Pancreas (tissue), 10 donors: Measurements from ENCODE around the gene TTLL5. TPM values are rescaled to one million over a fixed set of nuclear protein-coding genes. Genes with fewer than 3 reads are reported as not detected.

ENCODE experiments used
- ATAC-seq, 4 donors: fragments of 200-7000 bp; cut with Tn5 transposase; one replicate each; pipeline versions ENCODE4 v1.8.0 to v1.9.1; 2020; ENCODE audit warnings: mild to moderate bottlenecking in 4 of 4, moderate library complexity in 4 of 4
- DNase-seq, 6 donors: peaks; one replicate each; pipeline ENCODE4 v3.0.0-alpha.2; 2020
- FAIRE-seq: peaks from 2 replicates; lab custom pipeline; 2012; peaks lifted over from hg19 to GRCh38; lab: Jason Lieb, UNC
- H3K27ac ChIP-seq, 4 donors: fragments of 200-600 bp; sonication (generic); 1 replicate in 3 of 4; 2 replicates in 1 of 4; pipeline versions ENCODE4 v1.5.0 to v1.8.0; 2020
- H3K27me3 ChIP-seq, 4 donors: fragments of 200-600 bp; one replicate each; pipeline ENCODE4 v1.8.0; 2021
- H3K36me3 ChIP-seq, 3 donors: fragments of 200-600 bp; sonication (generic) in 1 of 3; one replicate each; pipeline versions ENCODE4 v1.5.0 to v1.8.0; 2020 to 2021
- H3K4me1 ChIP-seq, 3 donors: fragments of 200-600 bp; one replicate each; pipeline ENCODE4 v1.8.0; 2021
- H3K4me3 ChIP-seq, 4 donors: fragments of 200-600 bp; sonication (generic) in 2 of 4; one replicate each; pipeline versions ENCODE4 v1.5.0 to v1.8.0; 2020 to 2021
- H3K9me3 ChIP-seq, 4 donors: fragments of 200-600 bp; one replicate each; pipeline ENCODE4 v1.8.0; 2021
- CTCF ChIP-seq, 4 donors: fragments of 200-600 bp; sonication (generic) in 3 of 4; IDR thresholded peaks; one replicate each; pipeline versions ENCODE4 v1.5.0 to v1.8.0; 2021; ENCODE audit warnings: antibody characterized with exemption in 4 of 4
- WGBS, 2 donors: extraction: QIAGEN DNeasy Blood & Tissue Kit; methylation state at CpG; one replicate each; pipeline ENCODE4 v1.1.7; 2013; 5-methylcytosine and 5-hydroxymethylcytosine counted together
- intact Hi-C, 3 donors: fragments of 100-400 bp; cut with DNase I; formaldehyde crosslinking; loops; one replicate each; pipeline versions ENCODE4 v1.11.1 to v1.14.2; 2022
- polyA plus RNA-seq, 2 donors: library from polyadenylated mRNA; stranded (reverse); fragments of 200-250 nt; gene quantifications; one replicate each; pipeline ENCODE4 v1.2.3, GENCODE V29; 2013
- total RNA-seq, 6 donors: library from RNA; stranded (reverse); fragmentation: NEBNext Ultra II Directional in 4 of 6; extraction: Animal tissue kit (Norgen Biotek cat#: 25700) in 4 of 6; gene quantifications; one replicate each; pipeline versions ENCODE4 v1.2.1 to v1.2.4, GENCODE V29; 2021 to 2023
- donor health status: healthy with polysubstance abuse.
- donor health status: DM: no; HTN: no; CAD: no; lungs with moderate emphysema.
- donor health status: DM: no; HTN: no; CAD: no.
- donor health status: control.
- donor health status: control.
- donor health status: Bipolar disorder and iron deficiency.
- donor health status: DM: yes; HTN: yes; CAD: no.
- donor health status: DM: no; HTN: no; CAD: no.
- donor health status: DM: no; HTN: no; CAD: no.
- donor health status: DM: yes; HTN: yes; CAD: no.

Gene TTLL5
- total and polyA plus RNA-seq, 8 donors, result 7.6 to 22.6 (median 12.0) TPM

- TF ChIP-seq CTCF (IDR thresholded peaks at IDR 0.05), result peak in 3 of 4 donors; percentile 13 to 26 (median 22)
- Histone ChIP-seq H3K27me3 (no peaks in the 10 kb centered on the region), H3K4me1 (peaks cover 4 to 27% (median 18%) of the 10 kb centered on the region in 3 donors), H3K27ac (peak overlapping the region in 1 of 4 donors; percentile 12), H3K9me3 (no peaks in the 10 kb centered on the region), H3K36me3 (no peaks in the 10 kb centered on the region), H3K4me3 (peak overlapping the region in 2 of 4 donors; percentile 69 to 80)
- FAIRE-seq, result no peak
- intact Hi-C loops, result loop anchor here in 1 of 3 donors (5.0 kb wide), 1 partner anchor 72 kb away; no protein-coding TSS in a partner anchor
- no peak for ATAC-seq
- DNase-seq, result peak in 5 of 6 donors; percentile 24 to 74 (median 45)
- WGBS, 2 donors, result 54 to 55% methylated on average over 14 of the region's 14 CpGs
Observed at GRCh38 chr14:75979071-75979571, 318.1 kb downstream of the TTLL5 start.

GRCh38 chr14:75979648-75980565 lies 318.9 kb downstream of the TTLL5 start:
- Histone ChIP-seq H3K27me3 (no peaks in the 10 kb centered on the region), H3K4me3 (peak overlapping the region in 3 of 4 donors; percentile 58 to 80 (median 69)), H3K4me1 (peaks cover 10 to 34% (median 25%) of the 10 kb centered on the region in 3 donors), H3K27ac (peak overlapping the region in 3 of 4 donors; percentile 5 to 99 (median 97)), H3K9me3 (no peaks in the 10 kb centered on the region), H3K36me3 (no peaks in the 10 kb centered on the region)
- DNase-seq, result peak in 3 of 6 donors; percentile 27 to 36 (median 30)
- FAIRE-seq, result no peak
- ATAC-seq, result no peak
- intact Hi-C loops, result loop anchor here in 2 of 3 donors (5.0 kb wide), 2 partner anchors 73 to 273 kb away; no protein-coding TSS in a partner anchor
- 46 to 50% methylated on average over 27 of the region's 27 CpGs for WGBS, 2 donors
- no peak for TF ChIP-seq CTCF (IDR thresholded peaks at IDR 0.05)

GRCh38 chr14:75980856-75981255 lies 319.8 kb downstream of the TTLL5 start:
- no peak for FAIRE-seq
- 19 to 28% methylated on average over 8 of the region's 8 CpGs for WGBS, 2 donors
- Histone ChIP-seq H3K27me3 (no peaks in the 10 kb centered on the region), H3K27ac (peak overlapping the region in 3 of 4 donors; percentile 97 to 99 (median 99)), H3K36me3 (no peaks in the 10 kb centered on the region), H3K4me1 (peaks cover 15 to 39% (median 31%) of the 10 kb centered on the region in 3 donors), H3K4me3 (peak overlapping the region in 3 of 4 donors; percentile 58 to 80 (median 69)), H3K9me3 (no peaks in the 10 kb centered on the region)
- TF ChIP-seq CTCF (IDR thresholded peaks at IDR 0.05), result no peak
- DNase-seq, result peak; percentile 41 to 73 (median 56)
- ATAC-seq, result peak; percentile 6 to 14 (median 14)
- intact Hi-C loops, result loop anchor here in 2 of 3 donors (5.0 kb wide), 1 partner anchor 274 kb away; no protein-coding TSS in a partner anchor

- Histone ChIP-seq H3K4me1 (peaks cover 15 to 39% (median 31%) of the 10 kb centered on the region in 3 donors), H3K27ac (peak within 1 kb of the TSS; percentile 95 to 99 (median 98)), H3K9me3 (no peaks in the 10 kb centered on the region), H3K27me3 (no peaks in the 10 kb centered on the region), H3K36me3 (no peaks in the 10 kb centered on the region), H3K4me3 (peak within 1 kb of the TSS; percentile 42 to 80 (median 64))
- DNase-seq, result peak in 4 of 6 donors; percentile 69 to 80 (median 79)
- FAIRE-seq, result no peak
- ATAC-seq, result peak; percentile 63 to 67 (median 66)
- WGBS, 2 donors, result 0 to 1% methylated on average over 26 of the region's 26 CpGs
- intact Hi-C loops, result loop anchor here in 2 of 3 donors (5.0 kb wide), 1 partner anchor 274 kb away; no protein-coding TSS in a partner anchor
- no peak for TF ChIP-seq CTCF (IDR thresholded peaks at IDR 0.05)
Observed at GRCh38 chr14:75981426-75982265, 320.6 kb downstream of the TTLL5 start, which contains the start of gene TGFB3. TGFB3 (minus strand) TSS chr14:75981995; CDS start chr14:75980893, 1,102 bp downstream.
